GM23338 (cell line): Measurements from ENCODE around the gene CRYZ. TPM values are rescaled to one million over a fixed set of nuclear protein-coding genes. Genes with fewer than 3 reads are reported as not detected.

Experiments used
- ATAC-seq: fragments of 200-7000 bp; cut with Tn5 transposase; 3 replicates; pipeline ENCODE4 v1.9.1; 2020
- DNase-seq: peaks from one replicate; pipeline ENCODE4 v3.0.0-alpha.2; 2015; ENCODE audit warnings: low spot score
- H2AFZ ChIP-seq: fragments of 200-600 bp; sonication (generic); 2 replicates; pipeline ENCODE4 v1.8.0; 2016; ENCODE audit warnings: antibody characterized with exemption, mild to moderate bottlenecking, moderate library complexity
- H3F3A ChIP-seq: fragments of 200-600 bp; sonication (generic); replicated peaks from 2 replicates; pipeline ENCODE4 v1.8.0; 2017; ENCODE audit warnings: antibody characterized with exemption, mixed run types, low read depth
- H3K27ac ChIP-seq: fragments of 200-600 bp; sonication (generic); 2 replicates; pipeline ENCODE4 v1.6.1; 2016; ENCODE audit warnings: low read depth
- H3K27me3 ChIP-seq: fragments of 200-600 bp; sonication (generic); 2 replicates; pipeline ENCODE4 v1.8.0; 2016; ENCODE audit warnings: mild to moderate bottlenecking, mixed run types, moderate library complexity; ENCODE audit not compliant: insufficient read depth
- H3K36me3 ChIP-seq: fragments of 200-600 bp; sonication (generic); 2 replicates; pipeline ENCODE4 v1.8.0; 2016; ENCODE audit warnings: mild to moderate bottlenecking; ENCODE audit not compliant: insufficient read depth
- H3K4me1 ChIP-seq: fragments of 200-600 bp; sonication (generic); 2 replicates; pipeline ENCODE4 v1.8.0; 2016; ENCODE audit warnings: mild to moderate bottlenecking, moderate library complexity; ENCODE audit not compliant: insufficient read depth
- H3K4me2 ChIP-seq: fragments of 200-600 bp; sonication (generic); 2 replicates; pipeline ENCODE4 v1.7.1; 2017; ENCODE audit warnings: mixed run types
- H3K4me3 ChIP-seq: fragments of 200-600 bp; sonication (generic); 2 replicates; pipeline ENCODE4 v1.6.1; 2016; ENCODE audit warnings: mixed run types
- H3K79me2 ChIP-seq: fragments of 200-600 bp; sonication (generic); replicated peaks from 2 replicates; pipeline ENCODE4 v1.8.0; 2017; ENCODE audit warnings: mild to moderate bottlenecking; ENCODE audit not compliant: insufficient read depth
- H3K9me2 ChIP-seq: fragments of 200-600 bp; sonication (generic); 2 replicates; pipeline ENCODE4 v1.8.0; 2017; ENCODE audit not compliant: insufficient read depth
- H4K20me1 ChIP-seq: fragments of 200-600 bp; sonication (generic); replicated peaks from 2 replicates; pipeline ENCODE4 v1.8.0; 2017; ENCODE audit warnings: mild to moderate bottlenecking; ENCODE audit not compliant: insufficient read depth
- H3K27ac Mint-ChIP-seq: 2 replicates; pipeline ENCODE4 v1.8.0; 2020; ENCODE audit warnings: inconsistent platforms, mild to moderate bottlenecking, moderate library complexity, mixed read lengths
- H3K27me3 Mint-ChIP-seq: 3 replicates; pipeline ENCODE4 v1.8.0; 2022; ENCODE audit warnings: low read depth, mild to moderate bottlenecking, moderate library complexity, mixed read lengths, inconsistent platforms; ENCODE audit not compliant: insufficient read depth, poor library complexity
- H3K36me3 Mint-ChIP-seq: 3 replicates; pipeline ENCODE4 v1.8.0; 2021; ENCODE audit warnings: low read depth, mild to moderate bottlenecking, inconsistent platforms, moderate library complexity, mixed read lengths
- H3K4me1 Mint-ChIP-seq: 3 replicates; pipeline ENCODE4 v1.8.0; 2020; ENCODE audit warnings: mild to moderate bottlenecking, inconsistent platforms, mixed read lengths
- H3K4me3 Mint-ChIP-seq: 3 replicates; pipeline ENCODE4 v1.8.0; 2021; ENCODE audit warnings: moderate library complexity, mild to moderate bottlenecking, inconsistent platforms, mixed read lengths
- H3K9me3 Mint-ChIP-seq: 3 replicates; pipeline ENCODE4 v1.8.0; 2020; ENCODE audit warnings: moderate library complexity, mild to moderate bottlenecking, inconsistent platforms, mixed read lengths
- CREB1 ChIP-seq: fragments of 250-450 bp; sonication (Bioruptor Pico); IDR thresholded peaks from 2 replicates; pipeline ENCODE4 v1.5.0; 2020; ENCODE audit warnings: low read depth, mild to moderate bottlenecking, moderate library complexity
- CTCF ChIP-seq, 2 experiments: fragments of 200-600 bp in 1 of 2; sonication (generic) in 1 of 2; conservative IDR thresholded peaks; 2 replicates each; pipeline versions ENCODE4 v1.5.1 to v1.6.1; 2016 to 2017; ENCODE audit warnings: antibody characterized with exemption in 2 of 2, low read depth in 2 of 2, mild to moderate bottlenecking in 2 of 2, moderate library complexity in 1 of 2
- EZH2 ChIP-seq: fragments of 200-600 bp; sonication (generic); IDR thresholded peaks from one replicate; pipeline ENCODE4 v1.8.0; 2017; ENCODE audit warnings: antibody characterized with exemption, mild to moderate bottlenecking, low read depth; ENCODE audit not compliant: unreplicated experiment
- EZH2phosphoT487 ChIP-seq: fragments of 200-600 bp; sonication (generic); IDR thresholded peaks from one replicate; pipeline ENCODE4 v1.8.1; 2018; ENCODE audit warnings: antibody characterized with exemption; ENCODE audit not compliant: unreplicated experiment
- JUNB ChIP-seq: IDR thresholded peaks from one replicate; pipeline ENCODE4 v1.6.1; 2016; ENCODE audit warnings: antibody characterized with exemption; ENCODE audit not compliant: unreplicated experiment
- NANOG ChIP-seq: IDR thresholded peaks from 2 replicates; pipeline ENCODE4 v1.6.1; 2016; ENCODE audit warnings: antibody characterized with exemption, borderline replicate concordance
- POLR2AphosphoS5 ChIP-seq: IDR thresholded peaks from 2 replicates; pipeline ENCODE4 v1.6.1; 2016; ENCODE audit warnings: antibody characterized with exemption, low read depth
- REST ChIP-seq: IDR thresholded peaks from one replicate; pipeline ENCODE4 v1.6.1; 2018; ENCODE audit warnings: antibody characterized with exemption; ENCODE audit not compliant: unreplicated experiment
- STAT1 ChIP-seq: IDR thresholded peaks from one replicate; pipeline ENCODE4 v1.6.1; 2016; ENCODE audit warnings: antibody characterized with exemption; ENCODE audit not compliant: unreplicated experiment
- ZNF114 ChIP-seq: fragments of 250-450 bp; sonication (Bioruptor Pico); IDR thresholded peaks from 2 replicates; pipeline ENCODE4 v1.5.0; 2020; ENCODE audit warnings: mild to moderate bottlenecking, moderate library complexity
- ZNF331 ChIP-seq: fragments of 250-450 bp; sonication (Bioruptor Pico); IDR thresholded peaks from 2 replicates; pipeline ENCODE4 v1.5.0; 2020; ENCODE audit warnings: low read depth, mild to moderate bottlenecking, moderate library complexity
- polyA plus RNA-seq: library from polyadenylated mRNA; unstranded; fragments of >200 nt; fragmentation: Nextera tagmentation; extraction: Ambion mirVana; gene quantifications from 2 replicates; pipeline ENCODE4 v1.2.1, GENCODE V29; 2016
- total RNA-seq: library from RNA; depleted of rRNA; stranded (reverse); fragments of >200 nt; shearing (Covaris generic); gene quantifications from 2 replicates; pipeline ENCODE4 v1.2.3, GENCODE V29; 2014

CRYZ gene
- total and polyA plus RNA-seq, 2 experiments from 2014 or later: 45.7 to 57.8 TPM

- TF ChIP-seq EZH2: no peak
- no peak for TF ChIP-seq JUNB
- TF ChIP-seq CTCF (conservative IDR thresholded peaks at IDR 0.05; ENCODE audit: low read depth in 2 of 2): no peak
- no peak for TF ChIP-seq NANOG
- no peak for TF ChIP-seq STAT1
- TF ChIP-seq REST: no peak
Measured at GRCh38 chr1:74728736-74729135, 4.1 kb downstream of the CRYZ start (continued).

- H3K4me1 Mint-ChIP-seq: peaks cover 10% of the 10 kb centered on the region
- H3K4me3 ChIP-seq: no peak overlapping the region
- no peaks in the 10 kb centered on the region for H3F3A ChIP-seq
- peaks cover 61% of the 10 kb centered on the region for H3K36me3 Mint-ChIP-seq
- peaks cover 24% of the 10 kb centered on the region for H3K9me3 Mint-ChIP-seq
- no peak overlapping the region for H3K27ac Mint-ChIP-seq
- no peak for DNase-seq
- no peak overlapping the region for H2AFZ ChIP-seq
- H3K4me2 ChIP-seq: no peak overlapping the region
- H3K4me3 Mint-ChIP-seq: no peak overlapping the region
- H3K79me2 ChIP-seq: peaks cover 29% of the 10 kb centered on the region
- H3K27me3 Mint-ChIP-seq: no peaks in the 10 kb centered on the region
- H3K27me3 ChIP-seq: no peaks in the 10 kb centered on the region
- peaks cover 10% of the 10 kb centered on the region; the same call in 1 of the 2 replicates for H3K4me1 ChIP-seq
- peaks cover 25% of the 10 kb centered on the region; the same call in 1 of the 2 replicates for H3K36me3 ChIP-seq
- no peak overlapping the region for H3K27ac ChIP-seq
- ATAC-seq: no peak
- H4K20me1 ChIP-seq: no peaks in the 10 kb centered on the region
- H3K9me2 ChIP-seq: no peaks in the 10 kb centered on the region
- TF ChIP-seq NANOG: no peak
- TF ChIP-seq POLR2AphosphoS5: no peak
- no peak for TF ChIP-seq ZNF331 (CRISPR knock-in tag)
- no peak for TF ChIP-seq REST
- no peak for TF ChIP-seq EZH2
- no peak for TF ChIP-seq ZNF114
- no peak for TF ChIP-seq EZH2phosphoT487
- TF ChIP-seq CREB1 (CRISPR knock-in tag): no peak
Measured at GRCh38 chr1:74726063-74726462, 6.8 kb downstream of the CRYZ start.
